H1 (cell line): ENCODE results near the gene TMED3. TPM values are rescaled to one million over a fixed set of nuclear protein-coding genes. Genes with fewer than 3 reads are reported as not detected.

ENCODE experiments used
- CHD1 ChIP-seq: IDR thresholded peaks from 2 replicates; pipeline ENCODE4 v1.6.1; 2012; ENCODE audit warnings: low read depth, low read length, improper control_type of control experiment
- FOSL1 ChIP-seq: IDR thresholded peaks from 2 replicates; pipeline ENCODE4 v1.6.1; 2011; ENCODE audit warnings: mild to moderate bottlenecking, low read depth, low read length, moderate library complexity; ENCODE audit not compliant: insufficient read depth
- RAD21 ChIP-seq, 2 experiments: IDR thresholded peaks in 1 of 2; conservative IDR thresholded peaks in 1 of 2; 2 replicates each; pipeline ENCODE4 v1.6.1; 2011; ENCODE audit warnings: low read depth in 2 of 2, low read length in 2 of 2, improper control_type of control experiment in 1 of 2, inconsistent platforms in 1 of 2, mild to moderate bottlenecking in 1 of 2, moderate library complexity in 1 of 2
- TAF1 ChIP-seq: IDR thresholded peaks from 2 replicates; pipeline ENCODE4 v1.6.1; 2011; ENCODE audit warnings: mild to moderate bottlenecking, low read depth, low read length
- TBP ChIP-seq: IDR thresholded peaks from 2 replicates; pipeline ENCODE4 v1.6.1; 2011; ENCODE audit warnings: low read depth, low read length, improper control_type of control experiment
- polyA plus RNA-seq, 7 experiments: library from polyadenylated mRNA; depleted of rRNA in 3 of 7; stranded (reverse) in 5 of 7; unstranded in 2 of 7; fragments of >200 nt in 5 of 7; fragments of 200-250 nt in 2 of 7; gene quantifications; 1 replicate in 5 of 7; 2 replicates in 1 of 7; 4 replicates in 1 of 7; pipeline versions ENCODE4 v1.2.1 to v1.2.3, GENCODE V29; 2011 to 2013; ENCODE audit warnings: missing spikeins in 2 of 7, mixed read lengths in 2 of 7
- total RNA-seq: library from RNA; stranded (reverse); fragmentation: NEBNext Ultra II Directional; extraction: Animal tissue kit (Norgen Biotek cat#: 25700); gene quantifications from 2 replicates; pipeline ENCODE4 v1.2.1, GENCODE V29; 2021

The TMED3 gene
- total and polyA plus RNA-seq, 2 of the 8 experiments (the other 6 are each of a cell fraction or from before 2014, with no cell fraction given) = 50.2 to 110 TPM

- TF ChIP-seq TBP (no peak), RAD21 (IDR thresholded peaks at IDR 0.05 in 1 of 2, conservative IDR thresholded peaks at IDR 0.05 in 1 of 2; ENCODE audit: low read depth in 2 of 2, low read length in 2 of 2) (peak; percentile 82 to 86), CHD1 (no peak), FOSL1 (no peak), TAF1 (no peak)
These were observed 28.8 kb downstream of the TMED3 start (continued) for GRCh38 chr15:79339588-79340314.
